DMS114 treated with DMSO at 0.1 percent for 48 hours (cell line): ENCODE data around the gene RBM22.
"Not testable (repeated sequence)": the region's sequence is repeated elsewhere in the genome, so short reads cannot be mapped to it uniquely, and the experiment has no call there.

Source experiments
- DNase-seq: peaks from one replicate; lab custom pipeline; 2025; ENCODE audit not compliant: unreplicated experiment; lab: John Stamatoyannopoulos, UW

The RBM22 gene

DNA sequence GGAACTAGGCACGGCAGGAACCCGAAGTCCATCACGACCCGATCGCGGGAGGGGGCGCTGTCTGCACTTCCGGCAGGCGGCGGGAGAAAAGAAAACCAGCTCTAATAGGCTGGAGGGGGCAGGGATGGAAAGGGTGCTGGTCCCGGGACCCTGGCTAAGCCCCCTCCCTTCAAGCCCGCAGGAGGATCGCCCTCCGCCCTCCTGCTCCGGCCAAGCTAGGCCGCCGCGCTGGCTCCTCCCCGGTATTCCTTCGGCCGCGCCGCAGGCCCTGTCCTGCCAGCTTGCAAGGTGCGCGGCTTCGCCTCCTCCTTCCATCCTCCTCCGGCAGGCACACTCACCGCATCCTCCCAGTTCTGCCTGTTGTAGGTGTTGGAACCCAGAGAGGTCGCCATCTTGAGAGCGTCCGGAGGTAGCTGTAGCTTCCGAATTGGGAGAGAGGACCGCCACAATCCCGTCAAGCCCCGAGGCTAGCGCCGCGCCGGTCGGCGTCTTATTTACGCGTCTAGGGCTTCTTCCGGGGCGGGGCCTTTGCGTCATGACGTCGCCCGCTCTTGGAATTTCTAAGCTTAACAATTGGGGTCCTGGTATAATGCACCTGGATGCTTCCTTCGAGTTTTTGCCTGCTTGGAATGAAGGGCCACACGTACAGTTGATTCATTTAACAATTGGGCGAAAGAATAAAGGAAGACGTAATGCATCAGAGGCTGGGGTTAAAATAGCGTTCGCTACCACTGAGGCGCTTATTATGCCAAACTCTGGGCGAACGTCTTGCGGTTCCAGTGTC is at the start of gene RBM22:
Gene RBM22 (minus strand): TSS at position 469 of the 784 bp plus-strand sequence. CDS start 77 bp downstream, at position 392.
- DNase-seq: peak; percentile 89

GRCh38 chr5:150750469-150750868 is 49.6 kb upstream of the RBM22 start:
- no peak for DNase-seq

GRCh38 chr5:150743142-150743488 is 42.3 kb upstream of the RBM22 start:
- not testable (repeated sequence) for DNase-seq

GRCh38 chr5:150742455-150743141 is 41.7 kb upstream of the RBM22 start:
- not testable (repeated sequence) for DNase-seq

GRCh38 chr5:150740992-150741391 is 40.1 kb upstream of the RBM22 start:
- no peak for DNase-seq

- no peak for DNase-seq
These were observed 38.0 kb upstream of the RBM22 start for GRCh38 chr5:150738862-150739261.

- DNase-seq: no peak
These were observed 33.9 kb upstream of the RBM22 start for GRCh38 chr5:150734579-150735384.

DNA sequence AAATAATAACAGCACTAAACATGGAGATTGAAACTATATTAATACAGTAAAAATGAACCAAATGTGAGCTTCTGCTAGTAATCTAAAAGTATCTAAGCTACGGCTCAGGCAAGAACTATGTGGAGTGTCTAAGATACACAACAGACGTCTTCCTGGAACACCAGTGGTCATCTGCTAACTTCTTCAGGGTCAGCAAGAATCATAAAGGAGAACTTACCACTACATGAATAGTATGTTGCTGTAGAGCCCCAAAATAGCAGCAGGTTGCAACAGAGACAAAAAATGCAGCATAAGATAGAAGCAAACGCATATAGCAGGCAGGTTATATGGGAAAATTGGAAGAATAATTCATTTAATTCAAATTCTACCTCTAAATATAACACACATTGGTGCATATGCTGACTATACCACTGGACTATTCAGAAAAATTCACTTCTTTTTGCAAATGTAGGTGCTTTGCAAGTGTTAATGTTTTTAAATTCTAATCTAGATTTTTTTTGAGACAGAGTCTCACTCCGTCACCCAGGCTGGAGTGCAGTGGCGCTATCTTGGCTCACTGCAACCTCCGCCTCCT is 30.9 kb upstream of the RBM22 start:
- DNase-seq: no peak

DNA sequence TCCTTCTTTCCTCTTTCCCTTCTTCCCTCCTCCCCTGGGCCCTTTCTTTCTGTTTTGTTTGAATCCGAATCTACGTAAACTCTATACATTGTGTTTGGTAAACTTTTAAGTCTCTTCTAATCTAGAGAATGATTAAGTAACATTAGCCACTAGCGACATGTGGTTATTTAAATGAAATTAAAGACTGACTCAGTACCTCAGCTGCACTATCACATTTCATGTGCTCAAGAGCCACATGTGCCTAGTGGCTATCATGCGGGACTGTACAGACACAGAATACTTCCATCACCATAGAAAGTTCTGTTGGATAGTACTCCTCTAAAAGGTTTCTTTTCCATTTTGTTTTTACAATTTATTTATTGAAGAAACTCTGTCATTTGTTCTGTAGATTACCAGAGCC is 29.0 kb upstream of the RBM22 start:
- DNase-seq: no peak

- no peak for DNase-seq
These were observed 23.0 kb upstream of the RBM22 start for GRCh38 chr5:150723845-150724244.

GRCh38 chr5:150710165-150710564 is 9.3 kb upstream of the RBM22 start:
- peak; percentile 31 for DNase-seq

DNA sequence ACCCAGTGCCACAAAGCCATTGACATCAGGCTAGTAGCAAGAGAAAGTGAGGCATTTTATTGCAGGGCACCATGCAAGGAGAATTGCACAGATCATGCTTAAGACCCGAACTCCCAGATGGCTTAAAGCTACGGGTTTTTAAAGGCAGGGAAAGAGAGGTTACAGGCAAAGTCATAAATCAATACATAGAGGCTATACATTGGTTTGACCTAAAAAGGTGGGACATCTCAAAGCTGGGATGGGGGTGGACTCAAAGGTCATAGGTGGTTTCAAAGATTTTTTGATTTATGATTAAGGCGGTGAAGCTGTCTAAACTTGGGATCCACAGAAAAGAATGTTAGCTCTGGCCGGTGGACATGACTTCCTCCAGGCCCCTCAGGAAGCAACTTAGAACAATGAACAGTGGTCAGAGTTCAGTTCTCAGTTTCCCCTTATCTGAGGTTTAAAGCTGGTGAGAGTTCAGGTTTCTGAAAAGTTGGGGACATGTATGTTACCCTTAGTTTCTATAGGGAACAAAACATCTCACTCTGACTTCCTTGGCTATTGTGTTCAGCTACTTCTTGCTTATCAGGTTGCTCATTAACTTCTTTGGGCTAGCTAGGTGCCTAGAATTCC is 6.0 kb upstream of the RBM22 start:
- DNase-seq: no peak

GRCh38 chr5:150703762-150704161 is 2.9 kb upstream of the RBM22 start:
- DNase-seq: no peak

- DNase-seq: no peak
These were observed 642 bp downstream of the RBM22 start for GRCh38 chr5:150700246-150700593.

DNA sequence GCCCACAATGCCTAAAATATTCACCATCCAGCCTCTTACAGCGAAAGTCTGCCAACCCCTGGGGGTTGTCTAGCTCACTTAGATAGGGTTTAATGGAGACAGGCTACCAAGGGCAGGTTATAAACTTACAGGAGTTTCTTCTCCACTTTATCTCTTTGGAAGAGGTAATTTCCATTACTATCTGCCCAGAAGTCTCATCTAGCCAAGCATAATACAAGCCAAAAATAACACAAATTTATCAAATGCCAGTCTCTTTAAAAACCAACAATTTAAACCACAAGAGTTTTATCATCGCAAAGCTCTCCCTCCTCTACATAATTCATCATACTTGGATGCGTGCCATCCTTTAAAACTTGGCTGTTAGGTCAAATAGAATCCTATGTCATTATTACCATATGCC is 6.2 kb downstream of the RBM22 start:
- no peak for DNase-seq

- no peak for DNase-seq
These were observed 8.6 kb downstream of the RBM22 start for GRCh38 chr5:150692276-150692675.

DNA sequence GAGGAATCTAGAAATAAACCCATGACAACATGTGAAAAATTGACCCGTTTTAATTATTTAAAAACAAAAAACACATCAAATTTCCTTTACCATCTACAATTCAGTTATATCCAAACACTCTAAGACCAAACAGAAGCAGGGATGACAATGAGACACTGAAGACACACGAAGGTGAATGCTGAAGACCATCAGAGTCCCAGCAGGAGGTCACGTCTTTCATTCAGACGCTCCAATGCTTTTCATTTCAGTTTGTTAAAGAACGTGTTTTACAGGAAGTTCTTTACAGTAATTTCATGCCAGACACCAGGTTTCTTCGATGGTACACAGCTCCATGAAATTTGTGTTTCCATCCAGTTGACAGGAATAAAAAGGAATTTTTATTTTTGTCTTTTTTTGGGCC is 10.1 kb downstream of the RBM22 start:
- no peak for DNase-seq

- DNase-seq: no peak
These were observed 11.7 kb downstream of the RBM22 start for GRCh38 chr5:150689120-150689519.

- DNase-seq: no peak
These were observed 24.3 kb downstream of the RBM22 start for GRCh38 chr5:150676578-150676977.

- DNase-seq: no peak
These were observed 25.8 kb downstream of the RBM22 start for GRCh38 chr5:150675069-150675468.

GRCh38 chr5:150674341-150674821 is 26.5 kb downstream of the RBM22 start:
- DNase-seq: no peak
